SU-DHL-6 (cell line): ENCODE data around the gene CHSY1.

Source experiments
- H2AFZ ChIP-seq: fragments of 200-600 bp; sonication (generic); 2 replicates; pipeline ENCODE4 v1.6.1; 2014; ENCODE audit warnings: low read depth, mild to moderate bottlenecking, moderate library complexity, mixed read lengths, antibody characterized with exemption, low read length; ENCODE audit not compliant: severe bottlenecking
- H3F3A ChIP-seq: fragments of 200-600 bp; shearing (Covaris generic); 2 replicates; pipeline ENCODE4 v1.6.0; 2016; ENCODE audit warnings: antibody characterized with exemption, mild to moderate bottlenecking; ENCODE audit not compliant: insufficient read depth
- H3K27ac ChIP-seq: fragments of 200-600 bp; sonication (generic); 2 replicates; pipeline ENCODE4 v1.5.1; 2016; ENCODE audit warnings: low read depth, mild to moderate bottlenecking, low read length, moderate library complexity, mixed read lengths
- H3K27me3 ChIP-seq: fragments of 200-600 bp; sonication (generic), shearing (Covaris generic); 2 replicates; pipeline ENCODE4 v1.6.0; 2014; ENCODE audit warnings: mild to moderate bottlenecking, low read length
- H3K36me3 ChIP-seq: fragments of 200-600 bp; sonication (generic); 2 replicates; pipeline ENCODE4 v1.6.1; 2014; ENCODE audit warnings: mild to moderate bottlenecking, low read length, mixed read lengths
- H3K4me2 ChIP-seq: fragments of 300-600, 200-600 bp; shearing (Covaris generic), sonication (generic); 2 replicates; pipeline ENCODE4 v1.6.0; 2014; ENCODE audit warnings: low read length, low read depth, mild to moderate bottlenecking; ENCODE audit not compliant: poor library complexity, severe bottlenecking
- H3K4me3 ChIP-seq: fragments of 200-600 bp; sonication (generic); 2 replicates; pipeline ENCODE4 v1.5.1; 2014; ENCODE audit warnings: antibody characterized with exemption, low read length, mild to moderate bottlenecking, mixed read lengths; ENCODE audit not compliant: insufficient read depth, poor library complexity, severe bottlenecking
- H3K79me2 ChIP-seq: fragments of 200-600 bp; sonication (generic); 2 replicates; pipeline ENCODE4 v1.6.1; 2014; ENCODE audit warnings: mild to moderate bottlenecking, low read length, moderate library complexity; ENCODE audit not compliant: insufficient read depth
- H3K9ac ChIP-seq: fragments of 200-600 bp; sonication (generic); 2 replicates; pipeline ENCODE4 v1.7.0; 2014; ENCODE audit warnings: mild to moderate bottlenecking, low read length
- H3K9me2 ChIP-seq: fragments of 200-600 bp; sonication (generic); replicated peaks from 2 replicates; pipeline ENCODE4 v1.6.1; 2014; ENCODE audit warnings: low read length; ENCODE audit not compliant: insufficient read depth
- H3K9me3 ChIP-seq: fragments of 200-600 bp; sonication (generic); 2 replicates; pipeline ENCODE4 v1.6.1; 2014; ENCODE audit warnings: low read length, mixed read lengths; ENCODE audit not compliant: insufficient read depth
- H4K20me1 ChIP-seq: fragments of 200-600 bp; sonication (generic); 2 replicates; pipeline ENCODE4 v1.6.1; 2014; ENCODE audit warnings: low read depth, mild to moderate bottlenecking, antibody characterized with exemption, low read length, moderate library complexity, mixed read lengths
- CTCF ChIP-seq: fragments of 200-600 bp; sonication (generic); IDR thresholded peaks from one replicate; pipeline ENCODE4 v1.5.1; 2017; ENCODE audit warnings: antibody characterized with exemption, mild to moderate bottlenecking, low read length, moderate library complexity; ENCODE audit not compliant: insufficient read depth, poor library complexity, severe bottlenecking
- EZH2phosphoT487 ChIP-seq: fragments of 200-600 bp; sonication (generic), shearing (Covaris generic); conservative IDR thresholded peaks from 2 replicates; pipeline ENCODE4 v1.6.1; 2018; ENCODE audit warnings: mild to moderate bottlenecking, antibody characterized with exemption, low read length, moderate library complexity, mixed read lengths

Gene CHSY1

GRCh38 chr15:101264911-101265641 is 13.2 kb upstream of the CHSY1 start:
- no peak for TF ChIP-seq CTCF
- no peak for TF ChIP-seq EZH2phosphoT487
- Histone ChIP-seq H2AFZ (no peak overlapping the region), H3K79me2 (no peaks in the 10 kb centered on the region), H3K27ac (no peak overlapping the region), H3K27me3 (no peaks in the 10 kb centered on the region), H3K9me3 (no peaks in the 10 kb centered on the region), H3K4me3 (no peak overlapping the region), H3K36me3 (no peaks in the 10 kb centered on the region), H3F3A (no peaks in the 10 kb centered on the region), H3K9ac (no peak overlapping the region), H4K20me1 (no peaks in the 10 kb centered on the region), H3K4me2 (no peak overlapping the region), H3K9me2 (no peaks in the 10 kb centered on the region)

- Histone ChIP-seq H3F3A (no peaks in the 10 kb centered on the region), H3K27me3 (no peaks in the 10 kb centered on the region), H4K20me1 (no peaks in the 10 kb centered on the region), H3K36me3 (no peaks in the 10 kb centered on the region), H3K9me3 (no peaks in the 10 kb centered on the region), H3K9ac (no peak overlapping the region), H3K9me2 (no peaks in the 10 kb centered on the region), H3K4me2 (no peak overlapping the region), H3K27ac (no peak overlapping the region), H3K4me3 (no peak overlapping the region), H2AFZ (no peak overlapping the region), H3K79me2 (no peaks in the 10 kb centered on the region)
- TF ChIP-seq EZH2phosphoT487: no peak
- no peak for TF ChIP-seq CTCF
These were observed 12.2 kb upstream of the CHSY1 start for GRCh38 chr15:101264011-101264410.

- no peaks in the 10 kb centered on the region for H3F3A ChIP-seq
- no peak overlapping the region for H3K4me3 ChIP-seq
- no peaks in the 10 kb centered on the region for H3K27me3 ChIP-seq
- no peaks in the 10 kb centered on the region for H3K9me3 ChIP-seq
- no peak overlapping the region for H3K4me2 ChIP-seq
- H2AFZ ChIP-seq: no peak overlapping the region
- H3K9ac ChIP-seq: no peak overlapping the region
- H3K79me2 ChIP-seq: no peaks in the 10 kb centered on the region
- H3K27ac ChIP-seq: no peak overlapping the region
- H4K20me1 ChIP-seq: no peaks in the 10 kb centered on the region
- TF ChIP-seq CTCF (no peak), EZH2phosphoT487 (no peak)
- no peaks in the 10 kb centered on the region for H3K36me3 ChIP-seq
- no peaks in the 10 kb centered on the region for H3K9me2 ChIP-seq
These were observed 10.7 kb upstream of the CHSY1 start for GRCh38 chr15:101262551-101262950.
